Measurements from ENCODE around the gene TMPRSS3.

Gene TMPRSS3

GRCh38 chr21:42407476-42407875, 11.6 kb upstream of the TMPRSS3 start:
- TF ChIP-seq CTCF (IDR thresholded peaks at IDR 0.05; ENCODE audit: low read depth, low read length), result no peak
- DNase-seq (ENCODE audit: extremely low read depth, low read depth), result no peak

- DNase-seq (ENCODE audit: extremely low read depth, low read depth), result no peak
- TF ChIP-seq CTCF (IDR thresholded peaks at IDR 0.05; ENCODE audit: low read depth, low read length), result no peak
Measured at GRCh38 chr21:42406866-42407265, 11.0 kb upstream of the TMPRSS3 start.

- no peak for DNase-seq (ENCODE audit: extremely low read depth, low read depth)
- no peak for TF ChIP-seq CTCF (IDR thresholded peaks at IDR 0.05; ENCODE audit: low read depth, low read length)
Measured at GRCh38 chr21:42406201-42406621, 10.4 kb upstream of the TMPRSS3 start.

- TF ChIP-seq CTCF (IDR thresholded peaks at IDR 0.05; ENCODE audit: low read depth, low read length), result no peak
Measured at GRCh38 chr21:42405064-42406013, 9.5 kb upstream of the TMPRSS3 start.

GRCh38 chr21:42404539-42404938, 8.7 kb upstream of the TMPRSS3 start:
- no peak for DNase-seq (ENCODE audit: extremely low read depth, low read depth)
- no peak for TF ChIP-seq CTCF (IDR thresholded peaks at IDR 0.05; ENCODE audit: low read depth, low read length)

More at GRCh38 chr21:42405064-42406013, 9.5 kb upstream of the TMPRSS3 start:
- DNase-seq (ENCODE audit: extremely low read depth, low read depth), result no peak

- DNase-seq (ENCODE audit: extremely low read depth, low read depth), result no peak
- TF ChIP-seq CTCF (IDR thresholded peaks at IDR 0.05; ENCODE audit: low read depth, low read length), result no peak
Measured at GRCh38 chr21:42403611-42404231, 7.9 kb upstream of the TMPRSS3 start, which contains the start of gene UBASH3A. Gene UBASH3A (plus strand): TSS chr21:42403902. CDS start chr21:42403946, 44 bp downstream.

- TF ChIP-seq CTCF (IDR thresholded peaks at IDR 0.05; ENCODE audit: low read depth, low read length), result no peak
- DNase-seq (ENCODE audit: extremely low read depth, low read depth), result no peak
Measured at GRCh38 chr21:42401820-42402251, 6.0 kb upstream of the TMPRSS3 start.
